CD1c-positive myeloid dendritic cell (primary cell): Measurements from ENCODE around the gene EBF3.

Experiments used
- DNase-seq: peaks from one replicate; pipeline ENCODE4 v3.0.0-alpha.2; 2016; ENCODE audit errors: extremely low spot score

The EBF3 gene

GRCh38 chr10:129971381-129972144, 7.5 kb upstream of the EBF3 start:
- DNase-seq, result peak; percentile 35

- no peak for DNase-seq
Measured at GRCh38 chr10:129970465-129971364, 6.6 kb upstream of the EBF3 start.

GRCh38 chr10:129969911-129970464, 5.9 kb upstream of the EBF3 start:
- DNase-seq, result no peak

GRCh38 chr10:129969184-129969910, 5.3 kb upstream of the EBF3 start:
- DNase-seq, result no peak

GRCh38 chr10:129968853-129969183, 4.7 kb upstream of the EBF3 start:
- no peak for DNase-seq

GRCh38 chr10:129968020-129968852, 4.2 kb upstream of the EBF3 start:
- DNase-seq, result no peak

GRCh38 chr10:129967579-129968019, 3.5 kb upstream of the EBF3 start:
- DNase-seq, result no peak

- DNase-seq, result no peak
Measured at GRCh38 chr10:129966889-129967578, 3.0 kb upstream of the EBF3 start.

- no peak for DNase-seq
Measured at GRCh38 chr10:129966370-129966888, 2.4 kb upstream of the EBF3 start.

- no peak for DNase-seq
Measured at GRCh38 chr10:129965959-129966358, 1.9 kb upstream of the EBF3 start.

- no peak for DNase-seq
Measured at GRCh38 chr10:129965425-129965808, 1.3 kb upstream of the EBF3 start.

- DNase-seq, result no peak
Measured at GRCh38 chr10:129964611-129965424, 744 bp upstream of the EBF3 start.

- DNase-seq, result no peak
Measured at GRCh38 chr10:129962872-129963640, 1.0 kb downstream of the EBF3 start.

GRCh38 chr10:129962031-129962871, 1.8 kb downstream of the EBF3 start:
- DNase-seq, result no peak

- no peak for DNase-seq
Measured at GRCh38 chr10:129961157-129961701, 2.8 kb downstream of the EBF3 start.

GRCh38 chr10:129960481-129961156, 3.5 kb downstream of the EBF3 start:
- no peak for DNase-seq
